Stimulated activated CD4-positive, alpha-beta T cell treated with anti-CD3 and anti-CD28 coated beads, Interleukin-1b, Interleukin-23, amount 100 ng/mL, for 4 hours (primary cell): ENCODE results near the gene CMTM8.
"Not testable (repeated sequence)": the region's sequence is repeated elsewhere in the genome, so short reads cannot be mapped to it uniquely, and the experiment has no call there.

Source experiments
- DNase-seq, 2 donors: peaks; one replicate each; pipeline ENCODE4 v3.0.0-alpha.2; 2020; ENCODE audit warnings: low read depth in 2 of 2

Gene CMTM8, protein sequence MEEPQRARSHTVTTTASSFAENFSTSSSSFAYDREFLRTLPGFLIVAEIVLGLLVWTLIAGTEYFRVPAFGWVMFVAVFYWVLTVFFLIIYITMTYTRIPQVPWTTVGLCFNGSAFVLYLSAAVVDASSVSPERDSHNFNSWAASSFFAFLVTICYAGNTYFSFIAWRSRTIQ

DNA sequence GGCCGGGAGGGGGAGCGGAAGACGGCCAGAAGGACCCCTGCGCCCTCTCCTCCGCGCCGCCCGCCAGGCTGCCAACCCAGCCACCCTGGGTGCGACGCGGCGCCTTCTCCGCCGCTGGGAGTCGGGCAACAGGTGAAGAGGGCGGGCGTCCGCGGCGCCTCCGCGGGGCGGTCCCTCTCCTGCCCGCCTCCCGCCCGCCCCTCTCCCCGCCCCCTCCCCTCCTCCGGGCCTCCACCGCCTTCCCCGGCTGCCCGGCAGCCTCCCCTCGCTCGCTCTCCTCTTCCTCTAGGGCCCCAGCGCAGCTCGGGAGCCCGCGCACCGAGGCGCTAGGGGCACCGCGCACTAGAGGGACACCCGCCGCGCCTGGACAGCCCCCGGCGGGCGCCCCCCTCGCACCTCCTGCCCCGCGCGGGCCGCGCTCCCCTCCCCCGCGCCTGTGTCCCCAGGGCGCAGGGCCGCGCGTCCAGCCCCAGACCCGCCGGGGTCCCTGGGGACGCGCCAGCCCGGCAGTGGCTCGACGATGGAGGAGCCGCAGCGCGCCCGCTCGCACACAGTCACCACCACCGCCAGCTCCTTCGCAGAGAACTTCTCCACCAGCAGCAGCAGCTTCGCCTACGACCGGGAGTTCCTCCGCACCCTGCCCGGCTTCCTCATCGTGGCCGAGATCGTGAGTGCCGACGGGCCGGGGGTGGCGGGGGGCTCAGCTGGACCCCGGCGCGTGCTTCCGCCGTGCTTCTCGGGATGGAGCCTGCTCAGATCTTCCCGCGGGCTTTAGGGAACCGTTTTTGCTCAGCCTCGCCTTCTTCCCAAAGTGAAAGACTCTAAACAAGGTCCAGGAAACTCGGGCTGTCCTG lies at the start of gene CMTM8:
TSS of gene CMTM8 (plus strand) at position 228 of the 854 bp plus-strand sequence. CDS start at position 521, 293 bp downstream.
- DNase-seq: peak; percentile 57 to 64

- no peak for DNase-seq
These were observed 48.8 kb upstream of the CMTM8 start for GRCh38 chr3:32189693-32190092.

GRCh38 chr3:32190556-32190955 lies 47.9 kb upstream of the CMTM8 start:
- DNase-seq: not testable (repeated sequence)

DNA sequence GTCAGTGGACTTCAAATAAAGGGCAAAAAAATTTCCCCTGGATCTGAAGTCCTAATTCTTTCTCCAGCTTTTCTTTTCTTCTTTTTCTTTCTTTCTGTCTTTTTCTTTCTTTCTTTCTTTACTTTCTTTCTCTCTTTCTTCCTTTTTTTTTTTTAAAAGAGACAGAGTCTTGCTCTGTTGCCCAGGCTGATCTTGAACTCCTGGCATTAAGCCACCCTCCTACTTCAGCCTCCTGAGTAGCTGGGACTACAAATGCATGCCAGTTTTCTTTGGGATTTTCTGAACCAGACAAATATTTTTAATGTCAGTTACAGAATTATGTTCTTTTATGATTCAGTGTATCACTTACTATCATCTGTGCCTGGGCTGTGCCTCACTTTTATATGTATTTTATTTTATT lies 45.4 kb upstream of the CMTM8 start:
- no peak for DNase-seq

GRCh38 chr3:32194653-32195052 lies 43.8 kb upstream of the CMTM8 start:
- no peak for DNase-seq

DNA sequence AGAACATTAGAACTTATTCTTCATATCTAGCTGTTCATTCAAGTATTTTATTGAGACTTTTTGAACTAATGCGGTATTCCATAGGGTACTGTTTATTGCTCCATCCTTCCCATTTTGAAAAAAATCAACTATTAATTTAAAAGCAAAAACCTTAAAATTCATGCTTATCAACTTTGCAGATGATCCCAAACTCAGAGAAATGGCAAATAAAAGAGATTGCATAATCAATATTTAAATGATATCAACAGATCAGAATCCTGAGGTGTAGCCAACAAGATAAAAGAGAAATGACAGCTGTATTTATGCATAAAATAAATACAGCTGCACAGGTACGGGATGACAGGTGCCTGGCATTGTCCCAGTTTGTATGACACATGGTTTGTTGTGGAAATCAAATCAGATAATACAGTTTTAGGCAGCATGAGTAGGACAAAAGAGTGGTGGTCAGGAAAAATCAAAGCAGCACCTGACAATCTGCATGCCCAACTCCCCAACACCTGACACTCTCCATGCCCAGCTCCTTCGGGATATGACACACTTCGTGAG lies 42.4 kb upstream of the CMTM8 start:
- no peak for DNase-seq

- no peak for DNase-seq
These were observed 40.5 kb upstream of the CMTM8 start for GRCh38 chr3:32197991-32198390.

DNA sequence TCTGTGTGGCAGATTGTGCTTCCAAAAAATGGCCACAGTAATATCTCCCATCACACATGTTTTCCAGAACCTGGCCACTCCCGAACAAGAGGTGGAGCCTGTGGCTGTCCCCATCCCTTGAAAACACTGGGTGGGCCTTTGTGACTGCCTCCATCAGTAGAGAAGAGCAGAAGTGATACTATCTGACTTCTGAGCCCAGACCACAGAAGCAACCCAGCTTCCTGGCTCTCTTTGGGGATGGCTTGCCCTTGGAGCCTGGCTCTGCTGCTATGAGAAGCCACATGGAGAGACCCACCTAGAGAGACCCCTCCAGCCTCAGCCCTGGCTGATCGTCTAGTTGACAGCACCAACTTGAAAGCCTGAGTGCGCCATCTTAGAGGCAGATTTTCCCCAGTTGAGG lies 39.8 kb upstream of the CMTM8 start:
- no peak for DNase-seq

DNA sequence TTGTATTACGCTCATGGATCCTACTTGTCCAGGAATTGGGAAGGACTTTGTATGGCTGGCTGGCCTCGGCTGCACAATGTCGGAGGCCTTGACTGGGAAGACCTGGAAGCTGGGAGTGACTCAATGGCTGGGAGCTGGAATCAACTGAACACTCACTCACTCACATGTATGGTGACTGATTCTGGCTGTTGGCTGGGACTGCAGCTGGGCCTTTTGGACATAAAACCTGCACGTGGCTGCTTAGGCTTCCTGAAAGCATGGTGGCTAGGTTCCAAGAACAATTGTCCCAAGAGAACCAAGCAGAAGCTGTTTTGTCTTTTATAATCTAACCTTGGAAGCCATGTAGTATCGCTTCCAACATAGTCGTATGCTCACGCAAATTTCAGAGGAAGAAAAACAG lies 38.0 kb upstream of the CMTM8 start:
- no peak for DNase-seq

DNA sequence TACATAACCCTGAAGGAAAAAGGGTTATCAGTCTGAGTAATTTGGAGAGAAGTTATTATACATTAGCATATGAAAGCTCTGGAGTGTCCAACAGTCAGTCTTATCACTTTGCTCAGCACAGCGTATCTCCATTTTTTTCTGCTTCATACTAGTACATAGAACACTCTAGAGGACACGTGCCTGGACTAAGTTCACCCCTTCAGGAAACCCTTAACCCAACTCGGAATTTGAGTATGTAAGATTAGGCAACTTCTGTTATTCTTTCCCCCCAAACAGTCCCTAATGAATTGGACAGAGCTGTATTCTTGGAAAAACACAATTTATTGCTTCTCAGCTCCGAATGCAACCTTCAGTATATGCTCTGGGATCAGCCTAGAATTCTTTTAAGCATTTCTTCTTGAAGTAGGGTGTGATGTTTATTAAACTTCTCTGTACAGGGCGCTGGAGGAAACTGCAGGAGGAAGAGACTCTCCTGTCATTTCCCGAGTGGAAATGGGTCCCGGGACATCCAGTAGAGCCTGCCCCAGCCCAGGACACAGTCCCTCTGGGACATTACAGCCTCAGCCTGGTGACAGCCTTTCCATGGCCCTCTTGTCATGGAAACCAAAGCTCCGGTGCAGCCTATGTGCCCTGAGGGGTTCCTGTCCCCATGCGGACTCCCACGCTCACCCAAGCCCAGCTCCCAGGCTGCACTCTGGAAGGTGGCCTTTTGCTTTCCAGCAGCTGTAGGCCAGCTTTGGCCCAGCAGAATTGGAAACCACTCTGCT lies 37.3 kb upstream of the CMTM8 start:
- no peak for DNase-seq

DNA sequence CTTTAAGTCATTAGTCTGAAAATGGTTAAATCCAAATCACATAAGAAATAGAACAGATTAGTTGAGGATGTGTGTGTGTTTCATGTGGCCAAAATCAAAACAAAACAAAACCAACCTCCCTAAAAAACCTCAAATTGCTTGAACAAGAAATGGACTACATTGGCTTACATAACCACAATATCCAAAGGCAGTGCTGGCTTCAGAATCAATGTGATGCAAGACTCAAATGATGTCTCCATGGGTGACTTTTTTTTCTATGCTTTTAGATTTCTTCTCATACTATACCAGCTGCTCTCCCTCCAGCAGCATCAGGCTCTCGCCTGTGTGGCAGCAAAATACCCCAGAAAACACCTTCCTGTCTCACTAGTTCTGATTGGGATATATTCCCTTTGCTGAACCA lies 36.0 kb upstream of the CMTM8 start:
- DNase-seq: no peak

DNA sequence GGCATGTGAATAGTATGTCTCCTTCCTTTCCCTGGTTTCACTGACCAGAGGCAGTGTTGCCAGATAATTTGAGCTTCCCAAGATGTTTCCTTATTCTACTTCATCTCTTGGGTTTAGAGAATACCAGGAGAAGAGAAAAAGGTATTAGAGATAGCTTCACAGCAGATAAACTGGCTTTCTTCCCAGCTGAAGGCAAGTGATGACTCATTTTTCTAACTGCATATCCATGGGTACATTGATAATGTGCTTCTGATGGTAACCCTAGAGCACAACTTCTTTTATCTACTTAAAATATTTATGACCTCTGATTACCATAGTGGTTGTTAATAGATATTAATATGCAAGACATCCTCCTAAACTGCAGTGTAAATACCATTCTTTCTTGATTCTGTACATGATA lies 34.6 kb upstream of the CMTM8 start:
- DNase-seq: no peak

DNA sequence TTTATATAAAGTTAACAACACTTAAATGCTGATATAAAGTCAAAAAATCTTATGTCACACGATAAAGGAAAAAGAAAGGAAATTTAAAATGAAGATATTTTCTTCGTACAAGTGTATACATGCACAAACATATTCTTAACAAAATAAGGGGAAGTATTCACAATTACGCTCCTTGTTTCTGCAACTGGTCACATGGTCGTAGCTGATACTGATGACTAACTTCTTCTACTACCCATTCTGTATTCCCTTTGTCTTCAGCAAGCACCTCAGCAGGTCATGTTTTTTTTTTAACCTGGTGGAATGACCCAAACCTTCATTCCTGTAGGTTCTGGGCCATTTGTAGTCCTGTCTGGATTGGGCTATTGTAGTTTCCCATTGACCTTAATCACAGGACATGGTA lies 30.0 kb upstream of the CMTM8 start:
- no peak for DNase-seq

GRCh38 chr3:32215185-32215584 lies 23.3 kb upstream of the CMTM8 start:
- DNase-seq: no peak

DNA sequence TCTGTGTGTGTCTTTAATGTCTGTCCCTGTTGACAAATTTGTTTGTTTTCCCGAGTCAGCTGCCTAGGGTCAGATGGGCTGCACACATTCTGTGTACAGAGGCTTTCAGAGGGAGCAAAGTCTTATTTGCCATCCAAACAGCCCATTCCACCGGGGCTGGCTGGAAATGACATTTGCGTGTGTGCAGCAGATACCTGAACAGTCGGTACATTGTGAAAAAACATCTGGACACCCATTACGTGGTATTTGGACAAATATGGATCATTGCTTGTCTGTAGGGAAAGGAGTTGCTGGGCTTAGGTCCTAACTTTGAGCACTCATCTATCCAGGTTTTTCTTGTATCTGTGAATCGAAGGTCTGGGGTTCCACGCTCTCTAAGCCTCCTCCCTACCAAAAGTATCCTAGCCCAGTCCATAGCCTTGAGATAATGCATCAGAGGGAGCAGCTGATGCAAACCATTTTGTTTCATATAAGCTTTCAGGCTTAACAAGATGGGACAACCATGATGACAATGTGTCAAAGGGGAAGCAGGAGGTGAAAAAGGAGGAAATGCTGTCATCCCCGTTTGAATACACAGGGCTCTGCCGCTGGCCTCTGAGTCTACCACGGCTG lies 22.2 kb upstream of the CMTM8 start:
- no peak for DNase-seq

DNA sequence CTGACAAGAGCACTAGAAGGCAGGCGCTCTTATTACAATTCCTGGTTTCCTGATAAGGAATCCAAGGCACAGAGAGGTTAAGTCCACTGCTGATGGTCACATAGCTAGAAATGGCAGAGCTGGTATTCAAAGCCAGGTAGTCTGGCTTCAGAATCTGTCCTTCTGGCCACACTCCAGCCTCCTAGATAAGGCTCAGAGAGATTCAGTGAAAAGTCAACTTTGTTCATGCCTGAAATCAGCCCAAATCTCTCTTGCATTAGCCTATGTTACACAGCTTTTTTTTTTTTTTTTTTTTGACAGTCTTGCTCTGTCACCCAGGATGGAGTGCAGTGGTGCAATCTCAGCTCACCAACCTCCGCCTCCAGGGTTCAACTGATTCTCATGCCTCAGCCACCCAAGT lies 21.1 kb upstream of the CMTM8 start:
- DNase-seq: no peak

DNA sequence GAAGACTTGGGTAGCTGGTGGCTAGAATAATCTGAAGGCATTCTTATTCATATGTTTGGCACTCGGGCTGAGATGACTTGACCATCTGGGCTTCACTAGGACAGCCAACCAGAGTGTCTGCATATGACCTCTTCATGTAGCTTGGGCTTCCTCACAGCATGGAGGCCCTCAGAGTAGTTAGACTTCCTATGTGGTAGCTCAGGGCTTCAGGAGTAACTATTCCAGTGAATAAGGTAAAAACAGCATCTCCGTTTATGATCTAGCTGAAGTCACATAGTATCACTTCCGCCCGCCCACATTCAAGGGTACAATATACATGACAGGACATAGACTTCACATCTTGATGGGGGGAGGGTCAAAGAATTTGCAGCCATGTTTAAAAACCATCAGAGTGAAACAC lies 18.9 kb upstream of the CMTM8 start:
- DNase-seq: no peak

- no peak for DNase-seq
These were observed 18.5 kb upstream of the CMTM8 start for GRCh38 chr3:32220006-32220405.

DNA sequence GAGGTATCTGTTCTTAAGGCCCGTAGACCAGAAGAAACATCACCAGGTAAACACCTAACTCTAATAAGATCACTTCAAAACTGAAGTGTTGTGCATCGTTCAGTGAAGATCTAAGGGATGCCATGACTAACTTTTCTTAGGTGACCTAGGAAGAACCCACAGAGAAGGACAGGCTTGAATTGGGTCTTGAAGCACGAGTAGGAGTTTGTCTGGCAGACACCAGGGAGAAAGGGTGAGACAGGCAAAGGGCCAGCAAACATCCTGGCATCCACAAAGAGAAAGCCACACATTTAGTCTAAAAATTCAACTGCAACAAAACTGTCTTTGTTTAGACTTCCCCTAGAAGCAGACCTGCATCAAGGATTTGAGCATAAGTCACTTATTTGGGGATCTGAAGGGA lies 15.5 kb upstream of the CMTM8 start:
- DNase-seq: no peak

DNA sequence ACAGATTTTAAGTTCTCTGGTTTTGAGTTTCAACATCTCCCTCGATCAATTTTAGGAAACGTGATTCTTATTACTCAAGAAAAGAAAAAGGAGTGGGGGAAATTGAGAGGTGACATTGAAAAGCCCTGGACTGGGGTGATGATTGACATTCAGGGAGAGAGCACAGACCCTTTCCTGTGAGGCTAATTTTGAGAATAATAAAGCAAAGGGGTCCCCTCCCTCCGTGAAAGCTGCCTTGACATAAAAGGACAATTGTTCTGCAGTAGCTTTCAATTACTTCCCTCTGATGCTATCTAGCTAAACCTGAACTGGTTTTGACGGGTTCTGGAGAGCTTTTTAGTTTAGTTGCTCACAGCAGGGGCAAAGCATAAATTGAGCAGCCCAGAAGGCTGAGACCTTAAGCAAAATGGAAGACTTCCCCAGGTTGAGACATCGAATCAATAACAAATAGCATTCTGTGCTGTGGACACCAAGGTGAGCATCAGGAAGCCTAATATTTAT lies 14.4 kb upstream of the CMTM8 start:
- no peak for DNase-seq

DNA sequence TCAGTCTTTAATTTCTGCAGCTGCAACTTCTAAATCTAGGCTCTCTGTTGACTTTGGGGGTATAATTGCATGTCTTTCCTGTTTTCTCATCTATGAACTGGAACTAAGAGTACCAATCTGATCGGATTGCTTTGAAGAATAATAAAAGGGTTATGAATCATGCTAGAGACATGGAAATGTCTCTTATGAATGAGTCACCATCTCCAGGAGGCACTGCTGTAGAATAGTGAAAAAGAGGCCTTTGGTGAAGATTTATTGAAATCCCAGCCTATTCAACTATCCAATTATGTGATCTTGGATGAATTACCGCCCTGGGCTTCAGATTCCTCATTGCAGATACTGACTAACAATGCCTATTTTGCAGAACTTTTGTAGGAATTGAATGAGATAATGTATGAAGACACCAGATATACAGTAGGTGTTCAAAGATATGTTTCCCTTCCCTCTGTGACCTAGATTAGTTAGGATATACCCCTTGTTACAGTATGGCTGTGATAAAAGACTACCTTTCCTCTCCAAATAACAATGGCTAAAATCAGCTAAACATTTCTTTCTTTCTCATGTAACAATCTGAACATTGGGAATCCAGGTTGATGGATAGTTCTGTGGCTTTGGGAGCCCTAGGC lies 11.5 kb upstream of the CMTM8 start:
- DNase-seq: no peak
